Heart left ventricle (tissue), 16 donors: ENCODE results near the gene GSG1L. TPM values are rescaled to one million over a fixed set of nuclear protein-coding genes. Genes with fewer than 3 reads are reported as not detected.

Source experiments
- ATAC-seq, 4 donors: fragments of 200-7000 bp; cut with Tn5 transposase; one replicate each; pipeline ENCODE4 v1.9.1; 2020 to 2022; ENCODE audit warnings: moderate library complexity in 4 of 4, mild to moderate bottlenecking in 3 of 4, moderate number of reproducible peaks in 1 of 4
- DNase-seq, 5 donors: peaks; one replicate each; pipeline ENCODE4 v3.0.0-alpha.2; 2020
- H3K27ac ChIP-seq, 12 donors: fragments of 200-600 bp; sonication (generic) in 4 of 12; one replicate each; pipeline versions ENCODE4 v1.5.0 to v1.8.0; 2016 to 2022; ENCODE audit warnings: mild to moderate bottlenecking in 2 of 12
- H3K27me3 ChIP-seq, 9 donors: fragments of 200-600 bp; sonication (generic) in 2 of 9; one replicate each; pipeline versions ENCODE4 v1.5.1 to v1.8.0; 2016 to 2022; ENCODE audit warnings: mild to moderate bottlenecking in 3 of 9
- H3K36me3 ChIP-seq, 9 donors: fragments of 200-600 bp; sonication (generic) in 2 of 9; one replicate each; pipeline versions ENCODE4 v1.5.0 to v1.8.0; 2018 to 2022; ENCODE audit warnings: mild to moderate bottlenecking in 2 of 9
- H3K4me1 ChIP-seq, 12 donors: fragments of 200-600 bp; sonication (generic) in 4 of 12; one replicate each; pipeline versions ENCODE4 v1.5.0 to v1.8.0; 2016 to 2022; ENCODE audit warnings: mild to moderate bottlenecking in 3 of 12
- H3K4me3 ChIP-seq, 12 donors: fragments of 200-600 bp; sonication (generic) in 4 of 12; one replicate each; pipeline versions ENCODE4 v1.5.0 to v1.8.0; 2017 to 2022; ENCODE audit warnings: mild to moderate bottlenecking in 9 of 12, moderate library complexity in 4 of 12
- H3K9me3 ChIP-seq, 12 donors: fragments of 200-600 bp; sonication (generic) in 4 of 12; one replicate each; pipeline versions ENCODE4 v1.5.0 to v1.8.0; 2016 to 2022; ENCODE audit warnings: mild to moderate bottlenecking in 1 of 12
- POLR2A ChIP-seq, 2 donors: fragments of 450-650 bp; IDR thresholded peaks; one replicate each; pipeline ENCODE4 v1.6.1; 2017; ENCODE audit warnings: antibody characterized with exemption in 2 of 2, mild to moderate bottlenecking in 2 of 2, moderate library complexity in 2 of 2
- WGBS, 4 donors: extraction: QIAGEN DNeasy Blood & Tissue Kit in 2 of 4; methylation state at CpG; one replicate each; pipeline versions ENCODE4 v1.1.5 to v1.1.7; 2013 to 2018; 5-methylcytosine and 5-hydroxymethylcytosine counted together
- intact Hi-C, 10 donors: fragments of 100-400 bp; cut with DNase I; formaldehyde crosslinking; loops; one replicate each; pipeline versions ENCODE4 v1.11.1 to v1.14.2; 2022
- polyA plus RNA-seq, 2 donors: library from polyadenylated mRNA; stranded (reverse); fragments of 200-250 nt; gene quantifications; one replicate each; pipeline ENCODE4 v1.2.3, GENCODE V29; 2013
- total RNA-seq, 9 donors: library from RNA; depleted of rRNA in 2 of 9; stranded (reverse); fragments of >200 nt in 2 of 9; fragmentation: NEBNext Ultra II Directional in 3 of 9; extraction: Animal tissue kit (Norgen Biotek cat#: 25700) in 3 of 9; gene quantifications; one replicate each; pipeline versions ENCODE4 v1.1.0 to v1.2.4, GENCODE V29; 2016 to 2023
- TF ChIP-seq, protein P1 (sequence below), 12 donors: fragments of 200-600 bp; sonication (generic) in 4 of 12; IDR thresholded peaks; one replicate each; pipeline versions ENCODE4 v1.5.0 to v1.8.0; 2018 to 2022; ENCODE audit warnings: antibody characterized with exemption in 12 of 12, mild to moderate bottlenecking in 5 of 12
- donor health status: ischemic (EF 13 %, LVEDD 7.1; RV severe dilation, severe dysfunction).
- donor health status: healthy with polysubstance abuse.
- donor health status: DM: no; HTN: yes; CAD: no.
- donor health status: DM: no; HTN: no; CAD: no.
- donor health status: ischemic (EF 25% LVEDD 6.9; RV normal size, moderate dysfunction).
- donor health status: ischemic (EF 25% LVEDD 5.7; RV mildly dilated, moderate dysfunction).
- donor health status: healthy.
- donor health status: DM: yes; HTN: yes; CAD: no.
- donor health status: ischemic (EF 35%, LVEDD 5.7; RV mildly dilated, moderate dysfunction).
- donor health status: nonischemic (EF 11% LVEDD 7.7; RV severe dilation, severe dysfunction).
- donor health status: DM: yes; HTN: yes; CAD: no.
- donor health status: PGD.
- donor health status: ischemic (EF 29% LVEDD 5.4; RV normal size, mild dysfunction).
- donor health status: nonischemic (EF 23%, LVEDD 6.1; RV moderate dilation, normal function).

The GSG1L gene
- total and polyA plus RNA-seq, 11 donors: 0.11 to 8.7 (median 1.8) TPM; not detected in 4

- TF ChIP-seq, protein P1, sequence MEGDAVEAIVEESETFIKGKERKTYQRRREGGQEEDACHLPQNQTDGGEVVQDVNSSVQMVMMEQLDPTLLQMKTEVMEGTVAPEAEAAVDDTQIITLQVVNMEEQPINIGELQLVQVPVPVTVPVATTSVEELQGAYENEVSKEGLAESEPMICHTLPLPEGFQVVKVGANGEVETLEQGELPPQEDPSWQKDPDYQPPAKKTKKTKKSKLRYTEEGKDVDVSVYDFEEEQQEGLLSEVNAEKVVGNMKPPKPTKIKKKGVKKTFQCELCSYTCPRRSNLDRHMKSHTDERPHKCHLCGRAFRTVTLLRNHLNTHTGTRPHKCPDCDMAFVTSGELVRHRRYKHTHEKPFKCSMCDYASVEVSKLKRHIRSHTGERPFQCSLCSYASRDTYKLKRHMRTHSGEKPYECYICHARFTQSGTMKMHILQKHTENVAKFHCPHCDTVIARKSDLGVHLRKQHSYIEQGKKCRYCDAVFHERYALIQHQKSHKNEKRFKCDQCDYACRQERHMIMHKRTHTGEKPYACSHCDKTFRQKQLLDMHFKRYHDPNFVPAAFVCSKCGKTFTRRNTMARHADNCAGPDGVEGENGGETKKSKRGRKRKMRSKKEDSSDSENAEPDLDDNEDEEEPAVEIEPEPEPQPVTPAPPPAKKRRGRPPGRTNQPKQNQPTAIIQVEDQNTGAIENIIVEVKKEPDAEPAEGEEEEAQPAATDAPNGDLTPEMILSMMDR (IDR thresholded peaks at IDR 0.05): peak in 10 of 12 donors; percentile 11 to 51 (median 26)
- no peak for TF ChIP-seq POLR2A (IDR thresholded peaks at IDR 0.05)
- peak in 3 of 4 donors; percentile 62 to 78 (median 65) for ATAC-seq
- no peak overlapping the region for H3K27ac ChIP-seq
- peaks cover 0 to 6% (median 0%) of the 10 kb centered on the region in 12 donors for H3K4me1 ChIP-seq
- 54 to 59% (median 58%) methylated on average over 11 to 12 of the region's 12 CpGs for WGBS, 4 donors
- intact Hi-C loops: no loop called here
- DNase-seq: peak in 2 of 5 donors; percentile 19 to 37
- H3K27me3 ChIP-seq: no peaks in the 10 kb centered on the region
- H3K9me3 ChIP-seq: no peaks in the 10 kb centered on the region
- peaks cover 0 to 19% (median 7%) of the 10 kb centered on the region in 9 donors for H3K36me3 ChIP-seq
- H3K4me3 ChIP-seq: no peak overlapping the region
These were observed 314.5 kb downstream of the GSG1L start for GRCh38 chr16:27748868-27749546.

DNA sequence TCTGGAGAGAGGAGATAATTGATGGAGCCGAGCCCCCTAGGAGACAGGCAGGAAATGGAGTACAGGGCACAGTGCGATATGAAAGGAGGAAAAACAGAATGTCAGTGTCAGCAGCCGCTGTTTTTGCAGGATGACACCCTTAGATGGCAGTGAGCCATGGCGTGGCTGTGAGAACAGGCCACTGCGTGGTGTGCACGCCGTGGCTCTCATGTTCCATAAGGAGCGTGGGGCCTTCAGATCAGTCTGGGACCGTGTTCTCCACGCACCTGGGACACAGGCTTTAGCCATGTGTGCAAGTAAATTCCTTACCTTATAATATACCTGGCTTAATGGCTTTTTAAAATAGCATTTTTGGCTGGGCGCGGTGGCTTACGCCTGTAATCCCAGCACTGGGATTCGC lies 315.6 kb downstream of the GSG1L start:
- Histone ChIP-seq H3K36me3 (peaks cover 0 to 19% (median 7%) of the 10 kb centered on the region in 9 donors), H3K4me1 (peaks cover 0 to 6% (median 0%) of the 10 kb centered on the region in 12 donors), H3K4me3 (no peak overlapping the region), H3K27me3 (no peaks in the 10 kb centered on the region), H3K9me3 (no peaks in the 10 kb centered on the region), H3K27ac (no peak overlapping the region)
- DNase-seq (peak in 1 of 5 donors; percentile 17), ATAC-seq (no peak)
- 89 to 94% (median 93%) methylated on average over 14 of the region's 14 CpGs for WGBS, 4 donors
- TF ChIP-seq, protein P1 (IDR thresholded peaks at IDR 0.05): no peak
- intact Hi-C loops: no loop called here

GRCh38 chr16:27746076-27746855 lies 317.2 kb downstream of the GSG1L start:
- WGBS, 4 donors: 93 to 96% (median 95%) methylated on average over 18 of the region's 18 CpGs
- intact Hi-C loops: no loop called here
- TF ChIP-seq POLR2A (IDR thresholded peaks at IDR 0.05): no peak
- TF ChIP-seq, protein P1 (IDR thresholded peaks at IDR 0.05): no peak
- ATAC-seq (no peak), DNase-seq (no peak)
- Histone ChIP-seq H3K36me3 (peaks cover 0 to 20% (median 5%) of the 10 kb centered on the region in 9 donors), H3K27ac (no peak overlapping the region), H3K4me1 (peaks cover 0 to 6% (median 0%) of the 10 kb centered on the region in 12 donors), H3K4me3 (no peak overlapping the region), H3K9me3 (no peaks in the 10 kb centered on the region), H3K27me3 (no peaks in the 10 kb centered on the region)

GRCh38 chr16:27745348-27745747 lies 318.2 kb downstream of the GSG1L start:
- Histone ChIP-seq H3K4me1 (peaks cover 0 to 6% (median 0%) of the 10 kb centered on the region in 12 donors), H3K27me3 (no peaks in the 10 kb centered on the region), H3K4me3 (no peak overlapping the region), H3K36me3 (peaks cover 0 to 23% (median 9%) of the 10 kb centered on the region in 9 donors), H3K9me3 (no peaks in the 10 kb centered on the region), H3K27ac (no peak overlapping the region)
- intact Hi-C loops: no loop called here
- TF ChIP-seq, protein P1 (IDR thresholded peaks at IDR 0.05): no peak
- TF ChIP-seq POLR2A (IDR thresholded peaks at IDR 0.05): no peak
- no peak for ATAC-seq
- DNase-seq: no peak
- 81 to 88% (median 85%) methylated on average over 3 of the region's 3 CpGs for WGBS, 4 donors
